Smooth muscle cell of the coronary artery (primary cell): Measurements from ENCODE around the gene SKA3. TPM values are rescaled to one million over a fixed set of nuclear protein-coding genes. Genes with fewer than 3 reads are reported as not detected.

Experiments used
- total RNA-seq: library from RNA; depleted of rRNA; stranded (reverse); fragments of >200 nt; gene quantifications from 2 replicates; pipeline ENCODE4 v1.2.3, GENCODE V29; 2014; ENCODE audit warnings: low replicate concordance

The SKA3 gene
- total RNA-seq: 0.47 and 2.0 TPM in 2 replicates

DNA sequence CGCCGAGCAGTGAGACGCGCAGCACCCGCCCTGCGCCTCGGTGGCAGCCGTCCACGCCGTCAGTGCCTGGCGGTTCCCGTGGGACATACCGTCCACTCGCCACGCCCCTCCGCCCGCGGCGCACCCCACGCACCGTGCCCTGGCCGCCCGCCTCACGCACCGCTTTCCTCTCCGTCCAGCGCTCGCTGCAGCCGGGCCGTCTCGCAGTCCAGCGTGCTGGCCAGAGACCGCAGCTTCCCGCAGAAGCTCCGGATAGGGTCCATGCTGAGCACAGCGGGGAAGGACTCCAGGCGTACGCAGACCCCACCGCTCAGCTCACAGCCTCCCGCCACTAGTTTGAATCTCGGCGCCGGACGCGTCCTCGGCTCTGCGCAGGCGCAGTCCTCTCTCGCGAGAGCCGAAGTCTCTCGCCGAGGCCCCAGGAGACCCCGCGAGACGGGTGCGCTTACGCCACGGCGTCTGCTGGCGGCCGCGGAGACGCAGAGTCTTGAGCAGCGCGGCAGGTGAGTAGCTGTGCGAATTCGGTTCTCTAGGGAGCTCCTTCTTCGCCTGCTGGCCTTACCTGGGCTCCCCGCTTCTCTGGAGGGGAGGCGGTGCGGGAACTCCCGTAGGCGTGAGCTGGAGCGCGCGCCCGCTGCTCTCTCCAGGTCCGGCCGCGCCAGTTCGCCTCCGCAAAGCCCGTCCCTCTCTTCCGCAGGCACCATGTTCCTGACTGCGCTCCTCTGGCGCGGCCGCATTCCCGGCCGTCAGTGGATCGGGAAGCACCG, at the start of gene SKA3, which contains the start of gene MRPL57:
Gene SKA3 (minus strand): TSS at position 338 of the 767 bp plus-strand sequence. CDS start 75 bp downstream, at position 263.
Gene MRPL57 (plus strand): TSS at position 444 of the 767 bp plus-strand sequence. CDS start 259 bp downstream, at position 703.

Other genes with a start within 250 kb of the SKA3 start
- gene LATS2, start 115.0 kb downstream of the SKA3 start, total RNA-seq: 8.7 and 11.1 TPM in 2 replicates
- 68.3 and 141 TPM in 2 replicates for gene SAP18, start 36.4 kb downstream of the SKA3 start, total RNA-seq
- gene MRPL57, start 106 bp upstream of the SKA3 start, total RNA-seq: 8.5 and 20.9 TPM in 2 replicates